Adrenal gland (tissue), 12 donors: ENCODE results near the gene RHOH. TPM values are rescaled to one million over a fixed set of nuclear protein-coding genes. Genes with fewer than 3 reads are reported as not detected.

Experiments used
- DNase-seq, 7 donors: peaks; one replicate each; pipeline ENCODE4 v3.0.0-alpha.2; 2019 to 2020
- H3K27ac ChIP-seq, 5 donors: fragments of 200-600 bp; sonication (generic) in 4 of 5; 1 replicate in 3 of 5; 2 replicates in 2 of 5; pipeline versions ENCODE4 v1.5.1 to v1.8.0; 2016 to 2020; ENCODE audit warnings: mild to moderate bottlenecking in 1 of 5
- H3K27me3 ChIP-seq: fragments of 200-600 bp; 2 replicates; pipeline ENCODE4 v1.8.0; 2021
- H3K36me3 ChIP-seq, 2 donors: fragments of 200-600 bp; replicated peaks in 1 of 2; 1 replicate in 1 of 2; 2 replicates in 1 of 2; pipeline versions ENCODE4 v1.5.1 to v1.8.0; 2018 to 2022
- H3K4me1 ChIP-seq, 2 donors: fragments of 200-600 bp; replicated peaks in 1 of 2; 1 replicate in 1 of 2; 2 replicates in 1 of 2; pipeline versions ENCODE4 v1.5.1 to v1.8.0; 2018 to 2021
- H3K4me3 ChIP-seq, 4 donors: fragments of 200-600 bp; sonication (generic) in 3 of 4; one replicate each; pipeline ENCODE4 v1.5.1; 2016 to 2018
- H3K9me3 ChIP-seq, 3 donors: fragments of 200-600 bp; sonication (generic) in 1 of 3; replicated peaks in 1 of 3; 1 replicate in 2 of 3; 2 replicates in 1 of 3; pipeline versions ENCODE4 v1.5.1 to v1.8.0; 2016 to 2021
- POLR2A ChIP-seq, 2 donors: fragments of 450-650 bp; IDR thresholded peaks; one replicate each; pipeline ENCODE4 v1.6.1; 2017; ENCODE audit warnings: antibody characterized with exemption in 2 of 2, mild to moderate bottlenecking in 2 of 2, moderate library complexity in 1 of 2
- WGBS, 4 donors: extraction: QIAGEN DNeasy Blood & Tissue Kit in 2 of 4; methylation state at CpG; one replicate each; pipeline versions ENCODE4 v1.1.5 to v1.1.7; 2013 to 2017; 5-methylcytosine and 5-hydroxymethylcytosine counted together
- intact Hi-C, 2 donors: fragments of 100-400 bp; cut with DNase I; formaldehyde crosslinking; loops; one replicate each; pipeline versions ENCODE4 v1.14.1 to v1.15.0; 2022 to 2023
- polyA plus RNA-seq, 3 donors: library from polyadenylated mRNA; stranded (reverse); fragments of 200-250 nt in 2 of 3; fragments of 350-450 nt in 1 of 3; fragmentation: Illumina TruSeq in 1 of 3; extraction: RNeasy Lipid Tissue Mini Kit (QIAGEN cat#74804) in 1 of 3; gene quantifications; one replicate each; pipeline ENCODE4 v1.2.3, GENCODE V29; 2013 to 2014
- total RNA-seq, 9 donors: library from RNA; depleted of rRNA in 4 of 9; stranded (reverse); fragments of >200 nt in 4 of 9; fragments of 120-200 nt in 1 of 9; fragmentation: NEBNext Ultra II Directional in 1 of 9; extraction: Animal tissue kit (Norgen Biotek cat#: 25700) in 1 of 9; gene quantifications; one replicate each; pipeline versions ENCODE4 v1.1.0 to v1.2.4, GENCODE V29; 2013 to 2023
- TF ChIP-seq, protein P1 (sequence below), 6 experiments: fragments of 450-650 bp in 4 of 6; fragments of 200-600 bp in 2 of 6; sonication (generic) in 1 of 6; IDR thresholded peaks; 1 replicate in 5 of 6; 2 replicates in 1 of 6; pipeline versions ENCODE4 v1.5.1 to v1.8.0; 2016 to 2021; ENCODE audit warnings: antibody characterized with exemption in 6 of 6, mild to moderate bottlenecking in 2 of 6, moderate library complexity in 1 of 6
- donor health status: healthy with polysubstance abuse.
- donor health status: Bipolar disorder and iron deficiency.
- donor health status: DM: yes; HTN: yes; CAD: no.
- donor health status: DM: no; HTN: no; CAD: no.
- donor health status: DM: no; HTN: no; CAD: no.
- donor health status: DM: yes; HTN: yes; CAD: no.

The RHOH gene
- total and polyA plus RNA-seq, 12 donors = 0.33 to 3.4 (median 0.96) TPM; not detected in 1

DNA sequence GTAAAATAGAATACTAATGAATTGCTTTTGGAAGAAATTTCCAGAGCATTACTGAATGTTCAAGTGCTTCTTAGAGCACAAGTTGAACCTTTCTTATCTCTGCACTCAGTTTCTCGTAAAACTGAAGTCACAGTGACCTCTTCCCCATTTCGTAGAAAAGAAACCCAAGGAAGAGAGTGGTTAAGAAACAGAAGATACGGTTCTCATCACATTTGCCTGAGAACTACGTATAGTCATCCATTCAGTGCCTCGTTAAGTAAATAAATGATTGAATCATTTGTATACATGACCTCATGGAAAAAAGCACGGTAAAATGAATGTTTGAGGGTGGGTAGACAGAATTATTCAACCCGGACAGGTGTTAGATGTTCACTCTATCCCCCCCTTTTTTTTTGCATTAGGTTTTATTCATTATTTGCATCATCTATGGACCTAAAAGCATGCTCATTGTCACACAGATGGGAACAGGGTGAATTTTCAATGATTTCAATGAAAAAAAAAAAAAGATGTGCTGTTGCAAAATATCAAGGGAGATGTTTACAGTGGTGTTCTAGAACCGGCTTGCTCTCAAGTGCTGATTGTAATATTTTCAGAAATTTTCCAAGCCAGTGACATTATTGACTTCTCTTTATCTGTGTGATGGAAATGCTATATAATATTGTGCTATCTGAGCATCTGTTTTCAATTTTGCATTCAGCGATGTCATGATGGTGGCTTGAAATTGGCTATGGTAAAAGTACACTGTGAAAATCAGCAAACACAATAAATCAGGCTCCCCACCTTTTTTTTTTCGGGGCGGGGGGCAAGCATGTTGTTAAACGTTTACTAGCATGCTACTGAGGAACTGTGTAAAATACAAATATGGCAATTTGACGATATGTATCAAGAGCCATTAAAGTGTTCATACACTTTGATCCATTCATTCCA lies 4.3 kb downstream of the RHOH start:
- WGBS, 4 donors = 63 to 68% (median 65%) methylated on average over 13 of the region's 13 CpGs
- DNase-seq = no peak
- no peaks in the 10 kb centered on the region for H3K27me3 ChIP-seq
- H3K4me1 ChIP-seq = no peaks in the 10 kb centered on the region
- H3K4me3 ChIP-seq = peak overlapping the region in 1 of 4 donors; percentile 15
- peak overlapping the region in 2 of 5 donors; percentile 13 to 44 for H3K27ac ChIP-seq
- intact Hi-C loops = no loop called here
- TF ChIP-seq POLR2A (IDR thresholded peaks at IDR 0.05) = no peak
- TF ChIP-seq, protein P1, sequence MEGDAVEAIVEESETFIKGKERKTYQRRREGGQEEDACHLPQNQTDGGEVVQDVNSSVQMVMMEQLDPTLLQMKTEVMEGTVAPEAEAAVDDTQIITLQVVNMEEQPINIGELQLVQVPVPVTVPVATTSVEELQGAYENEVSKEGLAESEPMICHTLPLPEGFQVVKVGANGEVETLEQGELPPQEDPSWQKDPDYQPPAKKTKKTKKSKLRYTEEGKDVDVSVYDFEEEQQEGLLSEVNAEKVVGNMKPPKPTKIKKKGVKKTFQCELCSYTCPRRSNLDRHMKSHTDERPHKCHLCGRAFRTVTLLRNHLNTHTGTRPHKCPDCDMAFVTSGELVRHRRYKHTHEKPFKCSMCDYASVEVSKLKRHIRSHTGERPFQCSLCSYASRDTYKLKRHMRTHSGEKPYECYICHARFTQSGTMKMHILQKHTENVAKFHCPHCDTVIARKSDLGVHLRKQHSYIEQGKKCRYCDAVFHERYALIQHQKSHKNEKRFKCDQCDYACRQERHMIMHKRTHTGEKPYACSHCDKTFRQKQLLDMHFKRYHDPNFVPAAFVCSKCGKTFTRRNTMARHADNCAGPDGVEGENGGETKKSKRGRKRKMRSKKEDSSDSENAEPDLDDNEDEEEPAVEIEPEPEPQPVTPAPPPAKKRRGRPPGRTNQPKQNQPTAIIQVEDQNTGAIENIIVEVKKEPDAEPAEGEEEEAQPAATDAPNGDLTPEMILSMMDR (IDR thresholded peaks at IDR 0.05) = no peak
- H3K9me3 ChIP-seq = no peaks in the 10 kb centered on the region
- no peaks in the 10 kb centered on the region for H3K36me3 ChIP-seq

DNA sequence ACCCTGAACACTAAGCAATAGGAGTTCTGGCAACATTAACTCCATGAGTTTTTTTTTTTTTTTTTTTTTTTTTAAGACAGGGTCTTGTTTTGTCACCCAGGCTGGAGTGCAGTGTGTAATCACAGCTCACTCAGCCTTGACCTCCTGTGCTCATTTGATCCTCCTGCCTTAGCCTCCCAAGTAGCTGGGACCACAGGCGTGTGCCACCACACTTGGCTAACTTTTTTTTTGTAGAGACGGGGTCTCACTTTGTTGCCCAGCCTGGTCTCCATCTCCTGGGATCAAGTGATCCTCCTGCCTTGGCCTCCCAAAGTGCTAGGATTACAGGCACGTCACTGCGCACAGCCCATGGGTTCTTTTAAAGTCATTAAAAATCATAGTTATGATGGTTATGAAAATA lies 5.1 kb downstream of the RHOH start:
- H3K36me3 ChIP-seq = no peaks in the 10 kb centered on the region
- no peak for DNase-seq
- TF ChIP-seq, protein P1 (IDR thresholded peaks at IDR 0.05) = no peak
- no peak for TF ChIP-seq POLR2A (IDR thresholded peaks at IDR 0.05)
- no peaks in the 10 kb centered on the region for H3K27me3 ChIP-seq
- H3K4me3 ChIP-seq = no peak overlapping the region
- no peaks in the 10 kb centered on the region for H3K9me3 ChIP-seq
- WGBS, 4 donors = 85 to 95% (median 92%) methylated on average over 4 of the region's 4 CpGs
- no peak overlapping the region for H3K27ac ChIP-seq
- intact Hi-C loops = no loop called here
- no peaks in the 10 kb centered on the region for H3K4me1 ChIP-seq

DNA sequence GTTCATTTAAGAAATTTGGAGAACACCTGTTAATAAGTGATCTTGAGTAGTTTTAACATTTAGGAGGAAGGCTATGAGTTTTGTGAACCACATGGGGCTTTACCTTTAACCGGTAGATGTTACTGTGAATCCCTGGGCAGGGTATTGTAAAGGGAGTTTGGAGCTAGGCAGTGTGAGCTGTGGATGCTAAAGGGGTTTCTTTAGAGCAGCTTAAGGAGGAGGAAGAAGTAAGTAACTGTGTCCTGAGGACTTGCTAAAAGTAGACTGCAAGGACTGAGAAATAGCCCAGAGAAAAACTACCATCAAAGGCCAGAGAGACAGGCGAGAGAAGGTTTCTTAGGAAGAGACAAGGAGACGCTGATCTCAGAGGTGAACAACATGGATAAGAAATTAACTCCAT lies 5.6 kb downstream of the RHOH start:
- TF ChIP-seq, protein P1 (IDR thresholded peaks at IDR 0.05) = no peak
- TF ChIP-seq POLR2A (IDR thresholded peaks at IDR 0.05) = no peak
- H3K36me3 ChIP-seq = no peaks in the 10 kb centered on the region
- no peaks in the 10 kb centered on the region for H3K9me3 ChIP-seq
- no peak overlapping the region for H3K27ac ChIP-seq
- intact Hi-C loops = no loop called here
- H3K4me3 ChIP-seq = no peak overlapping the region
- no peaks in the 10 kb centered on the region for H3K27me3 ChIP-seq
- no peak for DNase-seq
- WGBS, 4 donors = 75 to 90% (median 89%) methylated on average over 3 of the region's 3 CpGs
- H3K4me1 ChIP-seq = no peaks in the 10 kb centered on the region

DNA sequence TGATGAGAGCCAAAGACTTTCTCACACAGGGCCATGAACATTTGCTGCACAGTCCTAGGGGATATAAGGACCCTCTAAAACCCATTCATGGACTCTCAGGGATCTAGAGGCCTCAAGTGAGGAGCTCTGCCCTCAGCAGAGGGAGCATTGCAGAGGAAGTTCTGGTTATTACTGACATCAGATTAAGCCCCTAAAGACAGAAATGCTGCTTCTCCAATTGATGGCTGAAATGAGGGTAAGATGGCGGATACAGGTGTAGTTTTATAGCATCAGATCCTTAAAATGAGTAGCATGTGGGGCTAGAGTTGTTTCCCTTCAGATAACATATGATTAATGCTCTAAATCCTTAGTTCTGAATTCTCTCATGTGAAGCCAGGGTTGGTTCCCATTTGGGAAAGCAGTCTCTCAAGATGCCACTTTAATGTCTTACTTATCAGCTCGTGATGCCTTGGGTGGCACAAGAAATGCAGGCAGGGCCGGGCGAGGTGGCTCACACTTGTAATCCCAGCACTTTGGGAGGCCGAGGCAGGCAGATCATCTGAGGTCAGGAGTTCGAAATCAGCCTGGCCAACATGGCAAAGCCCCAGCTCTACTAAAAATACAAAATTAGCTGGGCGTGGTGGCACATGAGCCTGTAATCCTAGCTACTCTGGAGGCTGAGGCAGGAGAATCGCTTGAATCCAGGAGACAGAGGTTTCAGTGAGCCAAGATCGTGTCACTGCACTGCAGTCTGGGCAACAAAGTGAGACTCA lies 7.9 kb downstream of the RHOH start:
- no peaks in the 10 kb centered on the region for H3K4me1 ChIP-seq
- H3K4me3 ChIP-seq = no peak overlapping the region
- H3K36me3 ChIP-seq = no peaks in the 10 kb centered on the region
- no peaks in the 10 kb centered on the region for H3K27me3 ChIP-seq
- peak overlapping the region in 2 of 5 donors; percentile 21 to 64 for H3K27ac ChIP-seq
- DNase-seq = no peak
- H3K9me3 ChIP-seq = no peaks in the 10 kb centered on the region
- WGBS, 4 donors = 73 to 91% (median 83%) methylated on average over 9 of the region's 9 CpGs
- intact Hi-C loops = no loop called here
- TF ChIP-seq, protein P1 (IDR thresholded peaks at IDR 0.05) = no peak
- TF ChIP-seq POLR2A (IDR thresholded peaks at IDR 0.05) = no peak
